OCI-LY3 (cell line): Measurements from ENCODE around the gene CNGB1.

ENCODE experiments used
- EZH2phosphoT487 ChIP-seq: fragments of 200-600 bp; shearing (Covaris generic); IDR thresholded peaks from 2 replicates; pipeline ENCODE4 v1.6.1; 2018; ENCODE audit warnings: antibody characterized with exemption, mixed run types, low read depth
- TF ChIP-seq, protein P1 (sequence below): fragments of 200-600, 300-600 bp; sonication (generic); IDR thresholded peaks from 2 replicates; pipeline ENCODE4 v1.5.1; 2014; ENCODE audit warnings: antibody characterized with exemption, low read length, low read depth

- TF ChIP-seq, protein P1, sequence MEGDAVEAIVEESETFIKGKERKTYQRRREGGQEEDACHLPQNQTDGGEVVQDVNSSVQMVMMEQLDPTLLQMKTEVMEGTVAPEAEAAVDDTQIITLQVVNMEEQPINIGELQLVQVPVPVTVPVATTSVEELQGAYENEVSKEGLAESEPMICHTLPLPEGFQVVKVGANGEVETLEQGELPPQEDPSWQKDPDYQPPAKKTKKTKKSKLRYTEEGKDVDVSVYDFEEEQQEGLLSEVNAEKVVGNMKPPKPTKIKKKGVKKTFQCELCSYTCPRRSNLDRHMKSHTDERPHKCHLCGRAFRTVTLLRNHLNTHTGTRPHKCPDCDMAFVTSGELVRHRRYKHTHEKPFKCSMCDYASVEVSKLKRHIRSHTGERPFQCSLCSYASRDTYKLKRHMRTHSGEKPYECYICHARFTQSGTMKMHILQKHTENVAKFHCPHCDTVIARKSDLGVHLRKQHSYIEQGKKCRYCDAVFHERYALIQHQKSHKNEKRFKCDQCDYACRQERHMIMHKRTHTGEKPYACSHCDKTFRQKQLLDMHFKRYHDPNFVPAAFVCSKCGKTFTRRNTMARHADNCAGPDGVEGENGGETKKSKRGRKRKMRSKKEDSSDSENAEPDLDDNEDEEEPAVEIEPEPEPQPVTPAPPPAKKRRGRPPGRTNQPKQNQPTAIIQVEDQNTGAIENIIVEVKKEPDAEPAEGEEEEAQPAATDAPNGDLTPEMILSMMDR, result no peak
- no peak for TF ChIP-seq EZH2phosphoT487
Observed at GRCh38 chr16:57976331-57976796, 5.4 kb upstream of the CNGB1 start.
